Neural progenitor cell (in vitro differentiated cells): ENCODE data around the gene SIGLEC9. TPM values are rescaled to one million over a fixed set of nuclear protein-coding genes. Genes with fewer than 3 reads are reported as not detected.
A peak's percentile ranks its signal among the peaks of the same experiment; 100 is the strongest.

Experiments
- DNase-seq: peaks from one replicate; pipeline ENCODE4 v3.0.0-alpha.2; 2016; ENCODE audit warnings: low spot score
- H2AFZ ChIP-seq: fragments of 200-600 bp; sonication (generic); replicated peaks from 2 replicates; pipeline ENCODE4 v1.6.1; 2016; ENCODE audit warnings: antibody characterized with exemption
- H3F3A ChIP-seq: fragments of 200-600 bp; sonication (generic); 2 replicates; pipeline ENCODE4 v1.6.1; 2016; ENCODE audit warnings: antibody characterized with exemption, low read depth
- H3K27ac ChIP-seq: fragments of 200-600 bp; sonication (generic); 2 replicates; pipeline ENCODE4 v1.5.1; 2016; ENCODE audit warnings: mild to moderate bottlenecking
- H3K27me3 ChIP-seq: fragments of 200-600 bp; sonication (generic); 2 replicates; pipeline ENCODE4 v1.6.1; 2016; ENCODE audit warnings: mild to moderate bottlenecking, moderate library complexity
- H3K36me3 ChIP-seq: fragments of 200-600 bp; sonication (generic); 2 replicates; pipeline ENCODE4 v1.5.1; 2016
- H3K4me1 ChIP-seq: fragments of 200-600 bp; sonication (generic); 2 replicates; pipeline ENCODE4 v1.6.1; 2016; ENCODE audit warnings: mixed run types
- H3K4me2 ChIP-seq: fragments of 200-600 bp; sonication (generic); 2 replicates; pipeline ENCODE4 v1.6.1; 2016
- H3K4me3 ChIP-seq: fragments of 200-600 bp; sonication (generic); 2 replicates; pipeline ENCODE4 v1.5.1; 2016
- H3K79me2 ChIP-seq: fragments of 200-600 bp; sonication (generic); 2 replicates; pipeline ENCODE4 v1.6.1; 2016; ENCODE audit warnings: low read depth
- H3K9ac ChIP-seq: fragments of 200-600 bp; sonication (generic); 2 replicates; pipeline ENCODE4 v1.6.1; 2016
- H3K9me3 ChIP-seq: fragments of 200-600 bp; sonication (generic); 2 replicates; pipeline ENCODE4 v1.5.1; 2016; ENCODE audit warnings: low read depth
- H4K20me1 ChIP-seq: fragments of 200-600 bp; sonication (generic); 2 replicates; pipeline ENCODE4 v1.6.1; 2016; ENCODE audit warnings: low read depth
- H3K27ac Mint-ChIP-seq: 3 replicates; pipeline ENCODE4 v1.8.0; 2021; ENCODE audit warnings: mixed read lengths
- H3K27me3 Mint-ChIP-seq: 2 replicates; pipeline ENCODE4 v1.8.0; 2022; ENCODE audit warnings: low read depth, mild to moderate bottlenecking, inconsistent platforms, moderate library complexity, mixed read lengths; ENCODE audit not compliant: insufficient read depth
- H3K36me3 Mint-ChIP-seq: 3 replicates; pipeline ENCODE4 v1.8.0; 2021; ENCODE audit warnings: mixed read lengths
- H3K4me1 Mint-ChIP-seq: 3 replicates; pipeline ENCODE4 v1.8.0; 2021; ENCODE audit warnings: mixed read lengths
- H3K4me3 Mint-ChIP-seq: 3 replicates; pipeline ENCODE4 v1.8.0; 2021; ENCODE audit warnings: mild to moderate bottlenecking, moderate library complexity, mixed read lengths
- H3K9me3 Mint-ChIP-seq: 3 replicates; pipeline ENCODE4 v1.8.0; 2020; ENCODE audit warnings: mixed read lengths
- EZH2 ChIP-seq: fragments of 200-600 bp; sonication (generic); IDR thresholded peaks from 2 replicates; pipeline ENCODE4 v1.6.1; 2017; ENCODE audit warnings: antibody characterized with exemption, mild to moderate bottlenecking, moderate library complexity
- EZH2phosphoT487 ChIP-seq: fragments of 200-600 bp; sonication (generic); IDR thresholded peaks from 2 replicates; pipeline ENCODE4 v1.6.1; 2017; ENCODE audit warnings: antibody characterized with exemption
- total RNA-seq: library from RNA; depleted of rRNA; stranded (reverse); fragments of >200 nt; gene quantifications from 2 replicates; pipeline ENCODE4 v1.2.3, GENCODE V29; 2015; ENCODE audit warnings: low replicate concordance
- TF ChIP-seq, protein P1 (sequence below): fragments of 200-600 bp; sonication (generic); IDR thresholded peaks from 2 replicates; pipeline ENCODE4 v1.5.1; 2017; ENCODE audit warnings: antibody characterized with exemption, mild to moderate bottlenecking

The SIGLEC9 gene
- total RNA-seq, 1 donor from 2014 or later = not detected

DNA sequence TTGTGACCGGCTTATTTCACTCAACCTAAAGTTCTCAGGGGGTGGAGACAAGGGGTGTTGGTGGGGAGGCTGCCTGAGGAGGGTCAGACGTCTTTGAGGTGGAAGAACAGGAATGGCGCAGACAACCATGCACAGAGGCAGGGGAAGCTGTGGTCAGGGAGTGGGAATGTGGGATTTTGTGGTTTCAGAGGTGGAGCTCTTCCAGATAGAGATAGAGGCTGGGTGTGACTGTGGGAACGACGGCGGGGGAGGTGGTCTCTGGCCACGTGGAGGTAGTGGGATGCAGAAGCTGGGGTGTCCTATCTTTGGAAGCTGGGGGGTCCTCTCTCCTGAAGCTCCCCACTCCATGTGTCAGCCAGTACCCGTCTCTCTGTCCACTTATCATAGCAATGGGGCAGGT lies 34.2 kb upstream of the SIGLEC9 start:
- H2AFZ ChIP-seq = no peak overlapping the region
- TF ChIP-seq EZH2 = no peak
- no peak for TF ChIP-seq EZH2phosphoT487
- TF ChIP-seq, protein P1, sequence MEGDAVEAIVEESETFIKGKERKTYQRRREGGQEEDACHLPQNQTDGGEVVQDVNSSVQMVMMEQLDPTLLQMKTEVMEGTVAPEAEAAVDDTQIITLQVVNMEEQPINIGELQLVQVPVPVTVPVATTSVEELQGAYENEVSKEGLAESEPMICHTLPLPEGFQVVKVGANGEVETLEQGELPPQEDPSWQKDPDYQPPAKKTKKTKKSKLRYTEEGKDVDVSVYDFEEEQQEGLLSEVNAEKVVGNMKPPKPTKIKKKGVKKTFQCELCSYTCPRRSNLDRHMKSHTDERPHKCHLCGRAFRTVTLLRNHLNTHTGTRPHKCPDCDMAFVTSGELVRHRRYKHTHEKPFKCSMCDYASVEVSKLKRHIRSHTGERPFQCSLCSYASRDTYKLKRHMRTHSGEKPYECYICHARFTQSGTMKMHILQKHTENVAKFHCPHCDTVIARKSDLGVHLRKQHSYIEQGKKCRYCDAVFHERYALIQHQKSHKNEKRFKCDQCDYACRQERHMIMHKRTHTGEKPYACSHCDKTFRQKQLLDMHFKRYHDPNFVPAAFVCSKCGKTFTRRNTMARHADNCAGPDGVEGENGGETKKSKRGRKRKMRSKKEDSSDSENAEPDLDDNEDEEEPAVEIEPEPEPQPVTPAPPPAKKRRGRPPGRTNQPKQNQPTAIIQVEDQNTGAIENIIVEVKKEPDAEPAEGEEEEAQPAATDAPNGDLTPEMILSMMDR = no peak
- H3F3A ChIP-seq = no peaks in the 10 kb centered on the region
- Mint-ChIP-seq H3K9me3 (no peaks in the 10 kb centered on the region), H3K36me3 (no peaks in the 10 kb centered on the region), H3K4me3 (no peak overlapping the region), H3K27me3 (peaks cover 6% of the 10 kb centered on the region), H3K27ac (no peak overlapping the region), H3K4me1 (peaks cover 2% of the 10 kb centered on the region)
- H3K9ac ChIP-seq = no peak overlapping the region
- no peaks in the 10 kb centered on the region for H3K9me3 ChIP-seq
- no peak overlapping the region for H3K27ac ChIP-seq
- no peaks in the 10 kb centered on the region for H4K20me1 ChIP-seq
- H3K27me3 ChIP-seq = no peaks in the 10 kb centered on the region
- DNase-seq = no peak
- H3K4me1 ChIP-seq = no peaks in the 10 kb centered on the region
- no peak overlapping the region for H3K4me3 ChIP-seq
- no peaks in the 10 kb centered on the region for H3K36me3 ChIP-seq
- H3K4me2 ChIP-seq = no peak overlapping the region
- H3K79me2 ChIP-seq = no peaks in the 10 kb centered on the region

GRCh38 chr19:51091126-51091525 lies 33.6 kb upstream of the SIGLEC9 start:
- H3K4me3 Mint-ChIP-seq = no peak overlapping the region

DNA sequence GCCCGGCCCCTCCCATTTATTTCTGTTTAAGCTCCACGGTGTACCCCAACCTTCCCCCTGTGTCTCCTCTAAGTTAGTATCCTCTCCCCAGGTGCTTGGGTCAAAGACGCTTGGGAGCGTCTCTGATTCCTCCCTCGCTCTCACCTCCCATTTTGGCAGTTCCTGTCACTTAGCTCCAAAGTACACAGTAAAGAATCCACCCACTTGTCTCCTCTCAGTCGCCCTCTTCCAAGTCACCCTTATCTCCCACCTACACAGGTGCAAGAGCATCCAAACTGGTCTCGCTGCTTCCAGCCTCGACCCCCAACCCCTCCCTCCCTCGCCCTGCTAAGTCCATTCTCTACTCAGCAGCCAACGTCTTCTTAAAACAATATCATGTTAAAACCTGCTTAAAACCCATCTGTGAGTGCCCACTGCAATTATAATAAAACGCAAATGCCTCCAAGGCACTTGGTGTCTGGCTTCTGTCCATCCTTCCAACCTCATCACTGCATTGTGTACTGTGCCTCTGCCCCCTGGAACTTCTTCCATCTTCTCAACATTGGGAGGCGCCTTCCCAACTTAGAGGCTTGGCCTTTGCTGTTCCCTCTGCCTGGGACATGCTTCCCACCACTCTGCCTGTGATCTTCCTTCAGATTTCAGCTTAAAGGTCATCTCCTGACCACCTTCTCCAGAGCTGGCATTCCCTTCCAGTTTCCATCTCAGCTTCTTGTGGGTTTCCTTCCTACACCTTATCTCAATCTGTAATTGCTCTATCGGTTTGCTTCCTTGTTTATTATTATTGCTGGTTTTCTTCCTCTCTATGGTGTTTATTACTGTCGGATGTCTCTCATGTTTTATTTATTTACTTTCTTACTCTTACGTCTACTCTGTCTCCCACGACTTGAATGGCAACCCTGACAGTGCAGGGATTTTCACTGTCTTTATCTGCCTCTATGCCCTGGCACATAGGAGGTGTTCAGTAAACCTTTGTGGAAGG lies 32.5 kb upstream of the SIGLEC9 start:
- no peaks in the 10 kb centered on the region for H3K9me3 Mint-ChIP-seq
- no peak for DNase-seq
- no peak overlapping the region for H3K4me3 Mint-ChIP-seq
- peak overlapping the region; percentile 51 for H3K27ac Mint-ChIP-seq
- Histone ChIP-seq H3K4me2 (no peak overlapping the region), H2AFZ (no peak overlapping the region), H3K79me2 (no peaks in the 10 kb centered on the region), H3K9me3 (no peaks in the 10 kb centered on the region), H3K9ac (no peak overlapping the region), H3K36me3 (no peaks in the 10 kb centered on the region), H3K27me3 (no peaks in the 10 kb centered on the region), H3F3A (no peaks in the 10 kb centered on the region), H4K20me1 (peaks cover 5% of the 10 kb centered on the region), H3K4me3 (no peak overlapping the region), H3K27ac (no peak overlapping the region), H3K4me1 (no peaks in the 10 kb centered on the region)
- H3K36me3 Mint-ChIP-seq = no peaks in the 10 kb centered on the region
- TF ChIP-seq, protein P1 = no peak
- TF ChIP-seq EZH2phosphoT487 (no peak), EZH2 (no peak)
- peaks cover 4% of the 10 kb centered on the region for H3K27me3 Mint-ChIP-seq
- peaks cover 2% of the 10 kb centered on the region for H3K4me1 Mint-ChIP-seq

More at GRCh38 chr19:51091126-51091525, 33.6 kb upstream of the SIGLEC9 start:
- no peak overlapping the region for H3K9ac ChIP-seq
- H3K4me1 ChIP-seq = no peaks in the 10 kb centered on the region
- no peaks in the 10 kb centered on the region for H3F3A ChIP-seq
- H3K36me3 Mint-ChIP-seq = no peaks in the 10 kb centered on the region
- no peak for TF ChIP-seq EZH2
- no peak for TF ChIP-seq EZH2phosphoT487
- TF ChIP-seq, protein P1 = no peak
- no peak for DNase-seq
- H3K27ac Mint-ChIP-seq = no peak overlapping the region
- H3K9me3 ChIP-seq = no peaks in the 10 kb centered on the region
- H3K4me1 Mint-ChIP-seq = peaks cover 2% of the 10 kb centered on the region
- no peak overlapping the region for H3K27ac ChIP-seq
- H3K4me3 ChIP-seq = no peak overlapping the region
- no peak overlapping the region for H3K4me2 ChIP-seq
- H3K27me3 ChIP-seq = no peaks in the 10 kb centered on the region
- H3K36me3 ChIP-seq = no peaks in the 10 kb centered on the region
- no peak overlapping the region for H2AFZ ChIP-seq
- no peaks in the 10 kb centered on the region for H3K9me3 Mint-ChIP-seq
- no peaks in the 10 kb centered on the region for H4K20me1 ChIP-seq
- no peaks in the 10 kb centered on the region for H3K79me2 ChIP-seq
- H3K27me3 Mint-ChIP-seq = peaks cover 5% of the 10 kb centered on the region
